Measurements from ENCODE around the gene IL22RA1. TPM values are rescaled to one million over a fixed set of nuclear protein-coding genes. Genes with fewer than 3 reads are reported as not detected.

Gene IL22RA1
- total and polyA plus RNA-seq, 2 of the 8 experiments (the other 6 are each of a cell fraction or from before 2014, with no cell fraction given) = 0.17 to 0.32 TPM

GRCh38 chr1:24177161-24177560 lies 34.2 kb upstream of the IL22RA1 start (continued):
- no peak for TF ChIP-seq ZNF274 (IDR thresholded peaks at IDR 0.05; ENCODE audit: borderline replicate concordance, extremely low read depth, low read length)
